Activated naive CD4-positive, alpha-beta T cell treated with anti-CD3 and anti-CD28 coated beads, Interleukin-2, amount 10 ng/mL, durations not matched to agents 7 days and 5 days (primary cell): ENCODE measurements around the gene NPY4R2.
"Not testable (repeated sequence)": the region's sequence is repeated elsewhere in the genome, so short reads cannot be mapped to it uniquely, and the experiment has no call there.

Source experiments
- CTCF ChIA-PET: fragments of 350-600 bp; sonication (Branson Sonifier 250); formaldehyde crosslinking; loops from one replicate; lab custom pipeline; 2021; ENCODE audit warnings: antibody characterized with exemption; lab: Charles Lee
- DNase-seq: peaks from one replicate; pipeline ENCODE4 v3.0.0-alpha.2; 2020
- H3K27ac Mint-ChIP-seq: one replicate; pipeline ENCODE4 v1.8.0; 2021; ENCODE audit warnings: mild to moderate bottlenecking, moderate library complexity, mixed read lengths
- H3K27me3 Mint-ChIP-seq: one replicate; pipeline ENCODE4 v1.8.0; 2021; ENCODE audit warnings: mild to moderate bottlenecking, mixed read lengths
- H3K36me3 Mint-ChIP-seq: one replicate; pipeline ENCODE4 v1.8.0; 2021; ENCODE audit warnings: mixed read lengths
- H3K4me1 Mint-ChIP-seq: one replicate; pipeline ENCODE4 v1.8.0; 2021; ENCODE audit warnings: mixed read lengths
- H3K4me3 Mint-ChIP-seq: one replicate; pipeline ENCODE4 v1.8.0; 2021; ENCODE audit warnings: mild to moderate bottlenecking, moderate library complexity, mixed read lengths
- H3K9me3 Mint-ChIP-seq: one replicate; pipeline ENCODE4 v1.8.0; 2021; ENCODE audit warnings: mixed read lengths

NPY4R2 gene, protein sequence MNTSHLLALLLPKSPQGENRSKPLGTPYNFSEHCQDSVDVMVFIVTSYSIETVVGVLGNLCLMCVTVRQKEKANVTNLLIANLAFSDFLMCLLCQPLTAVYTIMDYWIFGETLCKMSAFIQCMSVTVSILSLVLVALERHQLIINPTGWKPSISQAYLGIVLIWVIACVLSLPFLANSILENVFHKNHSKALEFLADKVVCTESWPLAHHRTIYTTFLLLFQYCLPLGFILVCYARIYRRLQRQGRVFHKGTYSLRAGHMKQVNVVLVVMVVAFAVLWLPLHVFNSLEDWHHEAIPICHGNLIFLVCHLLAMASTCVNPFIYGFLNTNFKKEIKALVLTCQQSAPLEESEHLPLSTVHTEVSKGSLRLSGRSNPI

DNA sequence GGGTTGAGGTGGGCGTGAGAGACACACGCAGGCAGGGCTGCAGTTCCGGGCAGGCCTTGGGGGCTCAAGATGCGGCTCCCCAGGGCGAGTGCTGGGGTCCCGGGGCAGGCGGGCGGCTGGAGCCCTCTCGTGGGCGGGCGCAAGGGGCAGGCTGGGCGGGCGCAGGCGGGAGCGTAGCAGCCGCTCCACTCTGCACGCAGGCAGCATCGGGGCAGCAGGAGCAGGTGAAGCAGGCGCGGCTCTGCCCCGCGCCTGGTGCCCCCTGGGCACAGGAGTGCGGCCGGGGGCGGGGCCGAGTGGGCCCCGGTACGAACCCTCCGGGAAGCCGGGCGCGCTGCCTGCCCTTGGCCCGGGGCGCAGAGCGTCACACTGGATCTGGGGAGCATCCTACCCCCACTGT is at the start of gene NPY4R2:
NPY4R2 (plus strand) TSS at position 188 of the 400 bp plus-strand sequence. CDS start 3,326 bp downstream, outside the sequence.
- H3K4me3 Mint-ChIP-seq, H3K4me1 Mint-ChIP-seq, H3K36me3 Mint-ChIP-seq, H3K27ac Mint-ChIP-seq, H3K9me3 Mint-ChIP-seq, H3K27me3 Mint-ChIP-seq, DNase-seq, CTCF ChIA-PET: not testable (repeated sequence)

DNA sequence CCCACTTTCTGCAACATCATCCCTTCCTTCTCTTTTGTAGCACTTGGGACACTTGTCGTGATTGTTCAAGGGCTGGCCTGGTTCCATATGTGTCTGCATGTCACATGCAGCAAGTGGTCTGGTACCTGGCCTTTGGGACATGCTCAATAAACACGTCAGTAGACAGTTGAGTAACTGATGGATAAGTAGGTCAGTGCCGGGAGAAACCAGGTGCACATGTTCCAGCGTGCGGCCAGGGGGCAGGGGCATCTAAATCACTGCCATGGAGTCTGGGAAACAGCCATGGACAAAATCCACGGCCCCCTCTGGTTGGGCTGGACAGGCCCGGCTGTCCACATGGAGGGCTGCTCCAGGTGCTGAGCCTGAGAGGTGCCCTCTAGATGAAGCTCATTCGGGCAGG is 47.6 kb upstream of the NPY4R2 start:
- H3K27me3 Mint-ChIP-seq, H3K27ac Mint-ChIP-seq, H3K9me3 Mint-ChIP-seq, CTCF ChIA-PET, DNase-seq, H3K36me3 Mint-ChIP-seq, H3K4me1 Mint-ChIP-seq, H3K4me3 Mint-ChIP-seq: not testable (repeated sequence)

DNA sequence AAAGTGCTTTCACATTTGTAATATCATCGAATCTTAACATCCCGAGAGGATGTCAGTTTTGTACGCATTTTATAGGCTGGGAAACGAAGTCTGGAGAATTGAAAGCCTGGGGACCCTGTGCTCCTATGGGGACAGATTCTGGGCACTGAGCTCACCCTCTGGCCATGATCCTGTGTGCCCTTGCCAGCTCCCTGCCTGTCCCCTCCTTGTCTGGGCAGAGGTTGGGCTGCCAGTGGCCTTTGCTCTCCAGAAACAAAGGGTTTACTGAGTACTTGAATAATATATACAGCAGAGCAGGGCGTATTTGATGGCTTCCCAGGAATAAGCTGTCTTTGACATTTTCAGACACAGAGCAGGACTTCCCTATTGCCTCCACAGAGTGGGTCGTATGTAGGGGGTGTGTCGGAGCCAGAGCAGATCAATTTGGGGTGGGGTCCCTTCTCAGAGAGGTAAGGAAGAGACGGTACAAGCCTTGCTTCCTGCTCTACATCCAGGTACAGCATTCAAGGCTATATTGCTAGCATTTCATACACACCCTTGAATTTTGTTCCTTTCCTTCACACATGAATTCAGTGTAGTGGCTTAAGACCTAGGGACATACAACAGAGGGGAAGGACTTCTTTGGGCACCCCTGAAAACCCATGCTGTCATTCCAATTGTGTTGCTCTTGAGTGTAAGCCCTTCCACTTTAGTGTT is 46.8 kb upstream of the NPY4R2 start:
- H3K4me1 Mint-ChIP-seq, H3K36me3 Mint-ChIP-seq, H3K27me3 Mint-ChIP-seq, H3K27ac Mint-ChIP-seq, DNase-seq, CTCF ChIA-PET, H3K4me3 Mint-ChIP-seq, H3K9me3 Mint-ChIP-seq: not testable (repeated sequence)

DNA sequence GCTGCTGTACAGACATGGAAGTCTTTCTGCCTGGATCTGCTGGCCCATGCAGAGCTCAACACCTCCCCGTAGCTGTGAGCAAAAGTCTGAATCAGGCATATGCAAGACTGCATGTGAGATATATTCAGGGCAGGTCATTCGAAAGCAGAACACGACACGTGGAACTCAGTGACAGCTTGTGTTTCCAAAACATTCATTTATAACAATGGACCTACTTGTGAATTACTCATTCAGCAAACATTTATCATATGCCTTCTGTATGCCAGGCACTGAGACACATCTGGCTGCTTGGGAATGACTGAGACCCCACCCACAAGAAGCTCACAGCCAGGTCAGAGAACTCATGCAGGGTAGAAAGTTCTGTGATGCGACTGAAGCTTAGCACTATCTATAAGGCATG is 46.2 kb upstream of the NPY4R2 start:
- H3K36me3 Mint-ChIP-seq, DNase-seq, H3K4me3 Mint-ChIP-seq, CTCF ChIA-PET, H3K27ac Mint-ChIP-seq, H3K9me3 Mint-ChIP-seq, H3K27me3 Mint-ChIP-seq, H3K4me1 Mint-ChIP-seq: not testable (repeated sequence)

DNA sequence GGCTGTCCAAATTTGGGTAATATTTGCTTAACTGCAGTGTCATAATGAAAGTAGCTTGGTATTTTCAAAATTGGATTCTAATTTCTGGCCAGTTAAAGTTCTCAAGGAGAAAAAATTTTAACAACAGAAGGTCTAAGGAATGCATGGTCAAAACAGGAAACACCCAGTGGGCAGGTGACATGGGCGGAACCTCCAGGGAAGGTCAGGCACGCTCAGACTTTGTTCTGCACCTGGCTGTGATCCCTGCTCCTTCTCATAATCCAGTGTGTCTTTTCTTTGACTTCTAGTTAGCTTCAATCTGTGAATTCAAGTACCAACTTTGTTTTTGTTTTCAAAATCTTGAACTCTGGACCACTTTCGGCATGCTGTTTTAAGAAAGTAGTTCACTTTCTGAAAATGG is 34.2 kb upstream of the NPY4R2 start:
- H3K36me3 Mint-ChIP-seq, CTCF ChIA-PET, H3K27ac Mint-ChIP-seq, DNase-seq, H3K4me3 Mint-ChIP-seq, H3K9me3 Mint-ChIP-seq, H3K27me3 Mint-ChIP-seq, H3K4me1 Mint-ChIP-seq: not testable (repeated sequence)

DNA sequence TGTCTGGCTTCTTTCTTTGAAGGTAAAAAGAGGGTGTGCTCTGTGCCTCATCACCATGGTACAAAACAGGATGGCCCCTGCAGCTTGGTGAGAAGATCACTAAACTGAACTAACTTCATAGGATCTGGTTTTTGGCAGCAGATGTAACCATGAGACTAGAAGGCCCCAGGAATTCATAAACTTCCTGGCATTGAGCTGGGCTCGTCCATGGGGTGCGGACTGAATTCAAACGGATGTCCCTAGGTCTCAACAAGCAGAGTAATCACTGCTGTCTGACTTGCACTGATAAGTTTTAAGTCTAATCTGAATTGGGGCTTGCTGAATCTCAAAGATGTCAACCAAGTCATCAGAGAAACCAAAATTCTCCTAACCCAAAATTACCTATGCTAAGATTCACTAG is 33.5 kb upstream of the NPY4R2 start:
- H3K4me3 Mint-ChIP-seq, H3K27me3 Mint-ChIP-seq, CTCF ChIA-PET, H3K9me3 Mint-ChIP-seq, DNase-seq, H3K27ac Mint-ChIP-seq, H3K4me1 Mint-ChIP-seq, H3K36me3 Mint-ChIP-seq: not testable (repeated sequence)

DNA sequence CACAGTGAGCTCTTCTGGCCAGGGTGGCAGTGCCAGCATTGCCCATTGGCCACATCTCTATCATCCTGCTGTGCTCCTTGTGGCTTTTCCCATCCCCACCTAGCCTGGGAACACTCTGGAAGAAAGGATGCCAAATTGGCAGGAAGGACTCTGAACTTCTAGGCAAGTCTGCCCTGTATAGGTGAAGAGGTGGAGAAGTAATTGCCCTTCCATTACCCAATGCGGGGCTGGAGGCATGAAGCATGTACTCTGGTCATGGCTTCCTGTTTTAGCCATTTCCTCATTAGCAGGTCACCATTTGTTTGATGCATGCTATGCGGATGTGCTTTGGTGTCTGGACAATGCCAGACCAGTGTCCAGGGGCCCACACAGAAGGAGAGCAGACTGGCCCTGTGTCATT is 32.1 kb upstream of the NPY4R2 start:
- H3K36me3 Mint-ChIP-seq, H3K4me1 Mint-ChIP-seq, H3K27me3 Mint-ChIP-seq, H3K9me3 Mint-ChIP-seq, H3K4me3 Mint-ChIP-seq, CTCF ChIA-PET, H3K27ac Mint-ChIP-seq, DNase-seq: not testable (repeated sequence)

DNA sequence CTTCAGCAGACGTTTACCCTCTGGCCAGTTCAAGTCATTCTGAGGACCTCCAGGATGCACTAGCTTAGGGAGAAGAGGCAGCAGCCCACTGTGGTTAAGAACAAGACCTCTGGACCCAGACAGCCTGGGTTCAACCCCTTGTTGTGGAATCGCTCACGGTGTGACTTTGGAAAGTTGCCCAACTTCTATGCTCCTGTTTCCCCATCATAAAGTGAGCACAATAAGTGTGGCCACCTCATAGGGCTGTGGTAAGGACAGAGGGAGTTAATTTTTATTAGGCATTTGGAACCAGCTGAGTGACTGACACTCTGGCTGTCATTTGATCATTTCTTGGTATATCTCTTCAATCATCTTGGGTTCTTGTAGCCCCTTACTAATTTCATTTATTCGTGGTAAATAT is 31.6 kb upstream of the NPY4R2 start:
- H3K27ac Mint-ChIP-seq, H3K9me3 Mint-ChIP-seq, H3K27me3 Mint-ChIP-seq, H3K36me3 Mint-ChIP-seq, H3K4me3 Mint-ChIP-seq, CTCF ChIA-PET, DNase-seq, H3K4me1 Mint-ChIP-seq: not testable (repeated sequence)

DNA sequence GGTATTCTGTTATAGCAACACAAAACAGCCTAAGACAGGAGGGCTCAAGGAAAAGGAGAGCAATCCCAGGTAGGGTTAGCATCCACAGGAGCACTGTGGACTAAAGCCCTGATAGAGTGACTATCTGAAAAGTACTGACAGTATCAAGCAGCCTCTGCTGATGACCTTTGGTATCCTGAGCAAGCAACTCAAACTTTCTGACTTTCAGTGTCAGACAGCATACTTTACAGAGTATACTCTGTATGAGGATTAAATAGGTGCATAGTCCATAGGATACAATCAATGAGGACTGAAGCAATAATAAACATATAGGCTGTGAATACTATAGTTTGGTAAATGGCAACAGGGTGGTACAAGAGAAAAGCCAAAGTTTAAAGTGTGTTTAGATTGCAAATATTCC is 27.7 kb upstream of the NPY4R2 start:
- H3K36me3 Mint-ChIP-seq, CTCF ChIA-PET, H3K27ac Mint-ChIP-seq, H3K4me1 Mint-ChIP-seq, DNase-seq, H3K27me3 Mint-ChIP-seq, H3K9me3 Mint-ChIP-seq, H3K4me3 Mint-ChIP-seq: not testable (repeated sequence)

DNA sequence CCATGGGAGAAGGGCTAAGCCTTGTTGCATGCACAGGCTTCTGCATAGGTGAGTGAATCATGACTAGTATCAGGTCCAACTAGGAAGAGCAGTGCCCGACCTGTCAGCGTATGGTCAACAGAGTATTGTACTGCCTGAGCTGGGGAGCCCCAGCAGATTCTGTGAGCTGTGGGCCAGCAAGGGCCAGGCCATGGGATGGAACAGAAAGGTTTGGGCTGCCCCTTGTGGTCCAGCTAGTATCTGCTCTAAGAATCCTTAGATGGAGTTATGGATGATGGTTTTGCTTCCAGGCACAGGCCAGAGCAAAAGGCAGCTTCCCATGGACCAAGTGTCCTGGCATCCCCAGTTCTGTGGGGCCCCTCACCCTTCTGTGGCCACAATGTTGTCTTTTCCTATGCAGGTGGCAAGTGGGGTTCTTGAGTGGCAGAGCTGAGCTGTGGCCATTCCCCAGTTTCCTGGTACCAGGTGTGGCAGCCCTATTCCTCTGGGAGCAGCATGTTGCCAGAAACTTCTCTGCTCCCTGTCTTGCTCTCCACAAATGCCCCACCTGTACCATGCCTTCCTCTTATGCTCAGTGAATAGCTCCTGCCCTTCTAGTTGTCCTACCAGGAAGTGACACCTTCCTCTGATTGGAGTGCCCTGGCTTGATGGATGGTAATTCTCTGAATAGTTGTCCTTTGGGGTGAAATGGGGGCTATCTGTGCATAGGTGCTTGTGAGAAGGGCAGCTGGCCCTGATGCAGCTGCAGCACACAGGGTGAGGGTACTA is 25.8 kb upstream of the NPY4R2 start:
- H3K27me3 Mint-ChIP-seq, H3K4me1 Mint-ChIP-seq, H3K9me3 Mint-ChIP-seq, H3K36me3 Mint-ChIP-seq, H3K4me3 Mint-ChIP-seq, CTCF ChIA-PET, H3K27ac Mint-ChIP-seq, DNase-seq: not testable (repeated sequence)

DNA sequence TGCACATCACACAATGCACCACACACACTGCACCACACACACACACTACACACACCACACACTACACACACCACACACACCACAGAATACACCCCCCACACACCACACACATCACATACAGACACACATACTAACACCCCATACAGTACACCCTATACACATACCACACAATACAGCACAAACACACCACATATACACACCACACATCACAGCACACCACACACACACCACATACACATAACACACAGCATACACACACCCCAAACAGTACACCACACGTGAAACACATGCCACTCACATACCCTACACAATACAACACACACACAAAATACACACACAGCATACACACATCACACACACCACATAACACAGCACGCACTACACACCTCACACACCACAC is 23.9 kb upstream of the NPY4R2 start:
- CTCF ChIA-PET: not testable (repeated sequence)

DNA sequence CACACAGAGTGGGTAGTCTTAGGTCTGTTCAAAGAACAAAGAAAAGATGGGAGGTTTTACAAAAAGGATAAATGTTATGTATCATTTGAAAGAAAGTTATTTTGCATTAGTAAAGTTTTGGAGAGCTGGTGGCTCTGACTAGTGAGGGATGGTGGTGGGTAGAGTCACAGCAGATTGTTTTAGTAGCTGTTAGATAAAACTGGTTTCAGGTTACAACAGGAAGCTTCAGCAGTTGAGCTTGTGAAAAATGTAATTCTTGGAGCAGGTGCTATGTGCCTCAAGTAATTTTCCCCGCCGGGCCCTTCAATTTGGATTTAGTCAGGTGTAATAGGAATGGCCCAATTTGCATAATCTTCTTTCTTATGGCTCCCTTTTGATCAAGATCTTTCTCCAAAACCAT is 20.6 kb upstream of the NPY4R2 start:
- H3K4me3 Mint-ChIP-seq, H3K9me3 Mint-ChIP-seq, CTCF ChIA-PET, H3K4me1 Mint-ChIP-seq, H3K36me3 Mint-ChIP-seq, DNase-seq, H3K27me3 Mint-ChIP-seq, H3K27ac Mint-ChIP-seq: not testable (repeated sequence)

More for the DNA sequence above, 23.9 kb upstream of the NPY4R2 start:
- H3K27me3 Mint-ChIP-seq, H3K4me3 Mint-ChIP-seq, H3K9me3 Mint-ChIP-seq, H3K36me3 Mint-ChIP-seq, H3K27ac Mint-ChIP-seq, H3K4me1 Mint-ChIP-seq, DNase-seq: not testable (repeated sequence)

DNA sequence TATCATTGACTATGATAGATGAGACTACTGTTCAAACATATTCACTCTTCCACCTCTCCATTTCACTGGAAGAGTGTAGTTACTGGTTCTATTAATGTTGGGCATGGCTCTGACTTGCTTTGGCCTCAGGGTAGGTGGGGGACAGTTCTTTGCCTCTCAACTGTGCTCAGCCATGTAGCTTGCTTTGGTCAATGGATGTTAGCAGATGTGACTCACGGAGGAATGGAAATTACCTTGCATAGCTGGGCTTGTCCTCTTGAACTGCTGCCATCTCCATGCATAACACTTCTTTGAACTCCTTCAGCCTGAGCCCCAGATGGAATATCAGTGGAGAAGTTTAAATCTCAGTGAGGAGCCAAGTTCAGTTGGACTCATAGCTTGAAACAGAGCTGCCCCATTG is 9.1 kb upstream of the NPY4R2 start:
- not testable (repeated sequence) for DNase-seq

DNA sequence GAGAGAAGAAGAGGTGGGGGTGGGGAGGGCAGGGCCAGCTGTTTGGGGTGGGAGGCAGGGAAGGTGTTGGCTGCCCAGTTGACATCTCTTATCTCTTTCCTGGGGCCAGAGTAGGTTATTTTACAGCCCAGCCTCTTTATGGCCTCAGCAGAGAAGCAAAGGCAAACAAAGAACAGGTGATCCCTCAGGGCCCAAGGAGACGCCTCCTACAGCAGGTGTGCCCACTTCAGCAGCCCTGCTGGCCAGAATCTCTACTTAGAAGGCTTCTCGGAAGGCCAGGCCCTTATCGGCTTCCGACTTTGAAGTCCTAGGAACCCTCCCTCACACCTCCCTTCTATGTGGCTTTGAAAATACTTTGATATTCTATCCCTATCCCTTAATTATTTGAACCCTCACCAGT is 8.0 kb upstream of the NPY4R2 start:
- H3K9me3 Mint-ChIP-seq, H3K36me3 Mint-ChIP-seq, H3K27ac Mint-ChIP-seq, CTCF ChIA-PET, H3K27me3 Mint-ChIP-seq, H3K4me3 Mint-ChIP-seq, H3K4me1 Mint-ChIP-seq, DNase-seq: not testable (repeated sequence)

More for the DNA sequence above, 9.1 kb upstream of the NPY4R2 start:
- H3K36me3 Mint-ChIP-seq, H3K4me1 Mint-ChIP-seq, H3K27me3 Mint-ChIP-seq, H3K9me3 Mint-ChIP-seq, H3K4me3 Mint-ChIP-seq, H3K27ac Mint-ChIP-seq, CTCF ChIA-PET: not testable (repeated sequence)

DNA sequence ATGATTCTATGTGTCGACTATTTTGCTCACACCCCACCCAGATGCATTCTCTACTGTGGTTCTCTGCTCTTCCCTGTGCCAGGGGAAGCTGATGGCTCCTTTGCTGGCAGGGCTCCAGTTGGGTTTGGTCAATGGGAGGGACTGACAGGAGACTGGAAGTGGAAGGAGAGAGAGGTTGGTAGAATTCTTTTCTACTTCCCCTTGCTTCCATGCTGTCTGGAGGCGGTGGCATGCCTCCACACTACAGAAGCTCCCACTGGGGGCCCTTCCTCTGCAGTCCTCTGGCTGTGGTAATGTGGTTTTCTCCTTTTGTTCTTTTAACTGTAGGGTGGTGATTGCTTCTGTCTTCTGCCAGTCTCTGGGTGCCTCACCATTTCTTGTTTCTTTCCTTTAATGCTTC is 4.4 kb upstream of the NPY4R2 start:
- CTCF ChIA-PET, H3K27ac Mint-ChIP-seq, H3K9me3 Mint-ChIP-seq, H3K36me3 Mint-ChIP-seq, H3K4me1 Mint-ChIP-seq, H3K4me3 Mint-ChIP-seq, DNase-seq, H3K27me3 Mint-ChIP-seq: not testable (repeated sequence)
